Panc1 (cell line): Measurements from ENCODE around the gene HSPA12A. TPM values are rescaled to one million over a fixed set of nuclear protein-coding genes. Genes with fewer than 3 reads are reported as not detected.

Source experiments
- ATAC-seq: fragments of 200-7000 bp; cut with Tn5 transposase; 2 replicates; pipeline ENCODE4 v1.9.1; 2020; ENCODE audit warnings: mild to moderate bottlenecking, moderate library complexity
- BruUV-seq: library from RNA; stranded (reverse); fragments of 400-500 nt; replicated peaks from 2 replicates; lab custom pipeline; 2021; lab: Mats Ljungman, UMichigan
- CTCF ChIA-PET: fragments of 300-600 bp; sonication (Branson Sonifier 250); formaldehyde crosslinking; loops from one replicate; lab custom pipeline; 2022; ENCODE audit warnings: antibody characterized with exemption; lab: Charles Lee
- POLR2A ChIA-PET: fragments of 300-600 bp; sonication (Branson Sonifier 250); formaldehyde crosslinking; loops from one replicate; lab custom pipeline; 2022; ENCODE audit warnings: antibody characterized with exemption; lab: Charles Lee
- DNase-seq: peaks from one replicate; pipeline ENCODE4 v3.0.0-alpha.2; 2010; ENCODE audit warnings: low read depth, low spot score
- H3K27ac ChIP-seq: 2 replicates; pipeline ENCODE4 v1.5.1; 2011; ENCODE audit warnings: mild to moderate bottlenecking, low read length, inconsistent platforms
- H3K27me3 ChIP-seq: fragments of 200-500 bp; sonication (Bioruptor generic); 2 replicates; pipeline ENCODE4 v1.6.0; 2014; ENCODE audit warnings: low read length, inconsistent platforms; ENCODE audit not compliant: control insufficient read depth, insufficient read depth
- H3K36me3 ChIP-seq: fragments of 200-500 bp; sonication (Bioruptor generic); 2 replicates; pipeline ENCODE4 v1.5.1; 2014; ENCODE audit warnings: inconsistent platforms, mild to moderate bottlenecking, low read length, moderate library complexity; ENCODE audit not compliant: control insufficient read depth, insufficient read depth
- H3K4me1 ChIP-seq: 2 replicates; pipeline ENCODE4 v1.5.1; 2011; ENCODE audit warnings: inconsistent platforms, mild to moderate bottlenecking, low read length, moderate library complexity; ENCODE audit not compliant: control insufficient read depth, insufficient read depth
- H3K4me3 ChIP-seq, 2 experiments: 2 replicates each; pipeline ENCODE4 v1.5.1; 2011 to 2012; ENCODE audit warnings: low read depth in 2 of 2, low read length in 2 of 2, mild to moderate bottlenecking in 2 of 2, inconsistent platforms in 1 of 2, moderate library complexity in 1 of 2
- H3K9me3 ChIP-seq: fragments of 200-500 bp; sonication (Bioruptor generic); 2 replicates; pipeline ENCODE4 v1.5.1; 2014; ENCODE audit warnings: low read depth, mild to moderate bottlenecking, inconsistent platforms, low read length, moderate library complexity; ENCODE audit not compliant: control insufficient read depth, insufficient read depth
- CTCF ChIP-seq: fragments of 450-650 bp; IDR thresholded peaks from 2 replicates; pipeline ENCODE4 v1.5.1; 2017; ENCODE audit warnings: mild to moderate bottlenecking
- POLR2AphosphoS5 ChIP-seq: IDR thresholded peaks from 2 replicates; pipeline ENCODE4 v1.6.1; 2012; ENCODE audit warnings: mild to moderate bottlenecking, low read depth, low read length, moderate library complexity
- SIN3A ChIP-seq: IDR thresholded peaks from 2 replicates; pipeline ENCODE4 v1.6.1; 2012; ENCODE audit warnings: low read depth, mild to moderate bottlenecking, low read length, moderate library complexity, borderline replicate concordance; ENCODE audit not compliant: insufficient read depth
- TCF7L2 ChIP-seq: IDR thresholded peaks from 2 replicates; pipeline ENCODE4 v1.6.1; 2011; ENCODE audit warnings: mild to moderate bottlenecking, low read depth, low read length, inconsistent platforms
- in situ Hi-C: cut with HindIII; loops from 2 replicates; pipeline ENCODE4 v1.10.0; 2016; ENCODE audit warnings: low sequenced_read_pairs, low pct_unique_long_range_greater_than_20kb
- intact Hi-C: fragments of 100-400 bp; cut with micrococcal nuclease; formaldehyde crosslinking; loops from one replicate; pipeline ENCODE4 v1.10.0; 2022; ENCODE audit not compliant: unreplicated experiment
- total RNA-seq: library from RNA; stranded (reverse); gene quantifications from one replicate; pipeline ENCODE4 v1.2.1, GENCODE V29; 2021; ENCODE audit not compliant: unreplicated experiment
- TF ChIP-seq, protein P1 (sequence below), 2 experiments: IDR thresholded peaks; 2 replicates each; pipeline ENCODE4 v1.6.1; 2011 to 2012; ENCODE audit warnings: low read depth in 2 of 2, control low read depth in 1 of 2, low read length in 1 of 2, mild to moderate bottlenecking in 1 of 2, moderate library complexity in 1 of 2; ENCODE audit not compliant: insufficient read depth in 1 of 2

Gene HSPA12A
- total RNA-seq, 1 experiment from 2014 or later = 7.7 TPM

DNA sequence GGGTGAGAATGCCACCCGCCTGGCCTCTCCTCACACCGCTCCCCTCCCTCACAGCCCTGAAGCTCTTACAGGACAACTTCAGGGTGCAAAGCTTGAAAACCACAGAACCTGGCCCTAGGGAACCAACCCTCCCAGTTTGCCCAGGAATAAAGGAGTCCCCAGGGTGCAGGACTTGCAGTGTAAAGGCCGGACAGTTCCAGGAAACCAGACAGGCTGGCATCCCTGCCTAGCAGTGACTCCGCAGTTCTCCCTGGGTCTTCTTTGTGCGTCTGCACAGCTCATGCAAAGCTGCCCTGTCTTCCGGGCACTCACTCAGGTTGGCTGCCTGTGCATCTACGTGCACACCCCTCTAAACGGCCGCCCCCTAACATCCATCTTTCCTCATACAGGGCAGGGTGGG, 36.1 kb downstream of the HSPA12A start:
- CTCF ChIA-PET = no interaction called here
- intact Hi-C loops (no loop called here), in situ Hi-C loops (no loop called here)
- no peak overlapping the region for H3K27ac ChIP-seq
- H3K4me3 ChIP-seq = no peak overlapping the region
- H3K4me1 ChIP-seq = no peaks in the 10 kb centered on the region
- POLR2A ChIA-PET = no interaction called here
- ATAC-seq (no peak; the same call in 1 of the 2 replicates), DNase-seq (no peak)
- TF ChIP-seq TCF7L2 (no peak), CTCF (no peak), SIN3A (no peak), POLR2AphosphoS5 (no peak)
- TF ChIP-seq, protein P1, sequence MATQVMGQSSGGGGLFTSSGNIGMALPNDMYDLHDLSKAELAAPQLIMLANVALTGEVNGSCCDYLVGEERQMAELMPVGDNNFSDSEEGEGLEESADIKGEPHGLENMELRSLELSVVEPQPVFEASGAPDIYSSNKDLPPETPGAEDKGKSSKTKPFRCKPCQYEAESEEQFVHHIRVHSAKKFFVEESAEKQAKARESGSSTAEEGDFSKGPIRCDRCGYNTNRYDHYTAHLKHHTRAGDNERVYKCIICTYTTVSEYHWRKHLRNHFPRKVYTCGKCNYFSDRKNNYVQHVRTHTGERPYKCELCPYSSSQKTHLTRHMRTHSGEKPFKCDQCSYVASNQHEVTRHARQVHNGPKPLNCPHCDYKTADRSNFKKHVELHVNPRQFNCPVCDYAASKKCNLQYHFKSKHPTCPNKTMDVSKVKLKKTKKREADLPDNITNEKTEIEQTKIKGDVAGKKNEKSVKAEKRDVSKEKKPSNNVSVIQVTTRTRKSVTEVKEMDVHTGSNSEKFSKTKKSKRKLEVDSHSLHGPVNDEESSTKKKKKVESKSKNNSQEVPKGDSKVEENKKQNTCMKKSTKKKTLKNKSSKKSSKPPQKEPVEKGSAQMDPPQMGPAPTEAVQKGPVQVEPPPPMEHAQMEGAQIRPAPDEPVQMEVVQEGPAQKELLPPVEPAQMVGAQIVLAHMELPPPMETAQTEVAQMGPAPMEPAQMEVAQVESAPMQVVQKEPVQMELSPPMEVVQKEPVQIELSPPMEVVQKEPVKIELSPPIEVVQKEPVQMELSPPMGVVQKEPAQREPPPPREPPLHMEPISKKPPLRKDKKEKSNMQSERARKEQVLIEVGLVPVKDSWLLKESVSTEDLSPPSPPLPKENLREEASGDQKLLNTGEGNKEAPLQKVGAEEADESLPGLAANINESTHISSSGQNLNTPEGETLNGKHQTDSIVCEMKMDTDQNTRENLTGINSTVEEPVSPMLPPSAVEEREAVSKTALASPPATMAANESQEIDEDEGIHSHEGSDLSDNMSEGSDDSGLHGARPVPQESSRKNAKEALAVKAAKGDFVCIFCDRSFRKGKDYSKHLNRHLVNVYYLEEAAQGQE (IDR thresholded peaks at IDR 0.05; ENCODE audit: insufficient read depth in 1 of 2, low read depth in 2 of 2, low read length in 1 of 2) = no peak
- no peaks in the 10 kb centered on the region for H3K36me3 ChIP-seq
- no peaks in the 10 kb centered on the region for H3K9me3 ChIP-seq
- no peaks in the 10 kb centered on the region for H3K27me3 ChIP-seq
- no TSS peak for BruUV-seq

GRCh38 chr10:116705498-116705897, 36.9 kb downstream of the HSPA12A start:
- TF ChIP-seq CTCF (no peak), SIN3A (no peak)
- Histone ChIP-seq H3K9me3 (no peaks in the 10 kb centered on the region), H3K27me3 (no peaks in the 10 kb centered on the region), H3K36me3 (no peaks in the 10 kb centered on the region), H3K4me3 (no peak overlapping the region), H3K27ac (no peak overlapping the region), H3K4me1 (no peaks in the 10 kb centered on the region)
- POLR2A ChIA-PET = no interaction called here
- in situ Hi-C loops (no loop called here), intact Hi-C loops (no loop called here)
- DNase-seq = no peak
- 0 out of 2 replicates have a peak, but pooled peaks have one; percentile 43 for ATAC-seq
- BruUV-seq = no TSS peak
- CTCF ChIA-PET = no interaction called here

GRCh38 chr10:116704926-116705325, 37.4 kb downstream of the HSPA12A start:
- TF ChIP-seq TCF7L2 (no peak), SIN3A (no peak)
- H3K9me3 ChIP-seq = no peaks in the 10 kb centered on the region
- ATAC-seq (no peak; the same call in 1 of the 2 replicates), DNase-seq (no peak)
- in situ Hi-C loops (no loop called here), intact Hi-C loops (no loop called here)
- no TSS peak for BruUV-seq
- no peaks in the 10 kb centered on the region for H3K36me3 ChIP-seq
- ChIA-PET POLR2A (no interaction called here), CTCF (no interaction called here)
- no peak overlapping the region for H3K27ac ChIP-seq
- no peak overlapping the region for H3K4me3 ChIP-seq
- no peaks in the 10 kb centered on the region for H3K4me1 ChIP-seq
- no peaks in the 10 kb centered on the region for H3K27me3 ChIP-seq
